CD4-positive, alpha-beta T cell treated with Interleukin-10 for 1 hour (primary cell): Measurements from ENCODE around the gene AMZ1.

ENCODE experiments used
- DNase-seq: peaks from one replicate; pipeline ENCODE4 v3.0.0-alpha.2; 2020

AMZ1 gene, protein sequence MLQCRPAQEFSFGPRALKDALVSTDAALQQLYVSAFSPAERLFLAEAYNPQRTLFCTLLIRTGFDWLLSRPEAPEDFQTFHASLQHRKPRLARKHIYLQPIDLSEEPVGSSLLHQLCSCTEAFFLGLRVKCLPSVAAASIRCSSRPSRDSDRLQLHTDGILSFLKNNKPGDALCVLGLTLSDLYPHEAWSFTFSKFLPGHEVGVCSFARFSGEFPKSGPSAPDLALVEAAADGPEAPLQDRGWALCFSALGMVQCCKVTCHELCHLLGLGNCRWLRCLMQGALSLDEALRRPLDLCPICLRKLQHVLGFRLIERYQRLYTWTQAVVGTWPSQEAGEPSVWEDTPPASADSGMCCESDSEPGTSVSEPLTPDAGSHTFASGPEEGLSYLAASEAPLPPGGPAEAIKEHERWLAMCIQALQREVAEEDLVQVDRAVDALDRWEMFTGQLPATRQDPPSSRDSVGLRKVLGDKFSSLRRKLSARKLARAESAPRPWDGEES

GRCh38 chr7:2687881-2688318 lies at the start of gene AMZ1:
Gene AMZ1, plus strand, starts transcription at chr7:2688202. Its CDS starts 12,250 bp downstream, at chr7:2700452.
- DNase-seq: no peak

DNA sequence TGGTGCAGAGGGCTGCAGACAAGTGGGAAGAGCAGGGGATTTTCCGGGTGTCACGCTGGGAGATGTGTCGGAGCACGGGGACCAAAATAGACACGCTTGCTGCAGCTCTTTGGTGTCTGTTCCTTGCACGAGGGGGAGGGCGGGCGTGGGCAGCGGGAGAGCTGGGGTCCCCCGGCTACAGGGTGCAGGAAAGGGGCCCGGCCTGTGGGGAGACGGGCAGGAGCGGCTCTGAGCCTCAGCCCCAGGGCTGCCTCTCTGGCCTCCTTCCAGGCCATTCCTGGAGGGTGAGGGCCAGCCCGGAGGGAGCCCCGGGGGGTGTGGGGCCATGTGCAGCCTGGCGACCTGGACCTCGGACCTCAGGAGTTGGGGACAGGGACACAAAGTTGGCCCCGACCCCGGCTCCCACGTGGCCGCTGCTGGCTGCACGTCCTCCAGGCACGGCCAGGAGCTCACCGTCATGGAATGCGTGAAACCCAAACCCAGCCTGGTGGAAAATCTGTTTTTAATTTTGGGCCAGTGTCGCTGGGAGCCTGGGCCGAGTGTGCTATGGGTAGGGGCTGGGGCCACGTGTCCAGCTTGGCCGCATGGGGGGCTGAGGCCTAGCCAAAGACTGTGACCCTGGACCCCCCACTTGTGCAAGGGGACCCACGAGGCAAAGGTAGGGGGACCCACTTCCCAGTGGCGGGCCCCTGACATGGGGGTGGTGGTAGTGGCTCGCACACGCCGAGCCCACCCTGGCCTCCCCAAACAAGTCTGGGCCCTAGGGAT lies 49.6 kb upstream of the AMZ1 start:
- DNase-seq: no peak

DNA sequence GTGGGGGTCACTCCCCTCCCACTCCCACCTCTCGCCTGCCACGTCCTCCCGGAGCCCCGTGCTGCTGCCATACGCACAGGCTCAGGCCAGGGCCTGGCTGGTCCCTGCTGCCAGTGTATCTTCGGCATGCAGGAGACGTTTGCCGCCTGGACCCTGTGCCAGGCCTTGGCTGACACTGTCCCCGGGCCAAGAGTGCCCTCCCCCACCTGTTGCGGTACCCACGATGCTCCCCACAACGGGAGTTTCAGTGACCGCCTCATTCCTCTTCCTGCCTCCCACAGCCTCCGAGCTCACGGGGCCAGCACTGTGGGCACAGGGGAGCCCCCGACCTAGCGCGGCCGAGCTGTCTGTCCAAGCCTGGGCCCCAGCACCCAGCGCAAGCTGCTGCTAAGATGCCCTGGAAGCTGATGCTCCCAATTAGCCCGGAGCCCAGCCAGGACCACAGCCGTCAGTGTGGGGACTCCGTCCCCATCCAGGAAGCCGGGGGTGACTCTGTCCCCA lies 48.8 kb upstream of the AMZ1 start:
- DNase-seq: no peak

GRCh38 chr7:2639695-2640481 lies 48.1 kb upstream of the AMZ1 start:
- DNase-seq: no peak

DNA sequence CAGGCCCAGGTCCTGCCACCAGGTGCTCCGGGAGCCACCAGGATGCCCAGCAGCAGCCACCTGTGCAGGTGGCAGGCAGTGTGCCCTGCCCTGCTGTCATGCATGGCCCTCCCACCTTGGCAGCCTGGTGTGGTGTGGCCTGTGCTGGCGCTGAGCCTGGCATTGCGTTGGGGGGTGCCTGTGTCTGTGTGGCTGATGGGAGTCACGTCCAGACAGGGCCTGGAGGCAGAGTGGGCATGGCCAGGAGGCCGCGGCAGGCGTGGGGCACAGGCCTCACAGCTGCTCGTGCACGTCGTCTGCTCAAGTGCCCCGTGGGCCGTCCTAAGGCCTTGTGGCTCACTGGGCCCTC lies 47.5 kb upstream of the AMZ1 start:
- DNase-seq: no peak

GRCh38 chr7:2640846-2641316 lies 47.1 kb upstream of the AMZ1 start:
- DNase-seq: no peak

- DNase-seq: no peak
Observed at GRCh38 chr7:2641406-2642393, 46.3 kb upstream of the AMZ1 start.

DNA sequence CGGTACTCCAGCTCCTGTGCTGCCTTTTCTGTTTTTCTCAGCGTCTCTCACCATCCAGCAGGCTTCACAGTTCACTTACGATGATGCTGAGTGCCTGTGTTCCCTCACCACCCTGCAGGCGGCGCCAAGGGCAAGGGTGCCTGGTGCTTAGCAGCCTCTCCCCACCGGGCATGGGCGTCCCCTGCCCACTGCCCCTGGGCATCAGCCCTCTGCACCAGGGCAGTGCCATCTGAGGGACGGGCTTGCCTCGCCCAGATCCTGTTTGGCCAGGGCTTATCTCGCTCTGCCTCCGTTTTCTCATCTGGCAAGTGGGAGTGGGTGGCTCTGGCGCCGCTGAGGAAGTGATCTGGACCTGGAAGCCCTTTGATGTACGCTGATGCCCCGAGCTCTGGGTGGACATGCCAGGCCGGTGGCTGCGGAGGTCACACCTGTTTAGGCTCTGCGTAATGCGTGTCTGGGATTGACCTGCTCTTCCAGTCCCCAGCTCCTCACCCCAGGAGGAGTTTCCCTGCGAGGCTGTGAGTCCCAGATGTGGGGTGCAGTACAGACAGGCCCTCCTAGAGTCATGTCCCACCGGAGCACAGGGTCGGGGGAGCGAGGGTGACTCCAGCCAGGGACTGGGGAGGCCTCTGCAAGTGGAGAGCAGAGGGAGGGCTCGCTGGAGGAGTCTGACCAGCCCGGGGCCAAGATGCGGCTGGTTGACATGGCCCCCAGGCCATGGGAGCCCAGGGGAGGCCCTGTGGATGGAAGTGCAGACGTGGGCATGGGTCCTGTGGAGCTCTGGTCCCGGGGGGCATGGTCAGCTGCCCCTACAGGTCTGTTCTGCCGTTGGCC lies 44.4 kb upstream of the AMZ1 start:
- no peak for DNase-seq

- no peak for DNase-seq
Observed at GRCh38 chr7:2644220-2644561, 43.8 kb upstream of the AMZ1 start.

GRCh38 chr7:2644562-2645273 lies 43.3 kb upstream of the AMZ1 start:
- DNase-seq: no peak

- peak; percentile 48 for DNase-seq
Observed at GRCh38 chr7:2645274-2645868, 42.6 kb upstream of the AMZ1 start.

- DNase-seq: no peak
Observed at GRCh38 chr7:2646336-2646679, 41.7 kb upstream of the AMZ1 start.

DNA sequence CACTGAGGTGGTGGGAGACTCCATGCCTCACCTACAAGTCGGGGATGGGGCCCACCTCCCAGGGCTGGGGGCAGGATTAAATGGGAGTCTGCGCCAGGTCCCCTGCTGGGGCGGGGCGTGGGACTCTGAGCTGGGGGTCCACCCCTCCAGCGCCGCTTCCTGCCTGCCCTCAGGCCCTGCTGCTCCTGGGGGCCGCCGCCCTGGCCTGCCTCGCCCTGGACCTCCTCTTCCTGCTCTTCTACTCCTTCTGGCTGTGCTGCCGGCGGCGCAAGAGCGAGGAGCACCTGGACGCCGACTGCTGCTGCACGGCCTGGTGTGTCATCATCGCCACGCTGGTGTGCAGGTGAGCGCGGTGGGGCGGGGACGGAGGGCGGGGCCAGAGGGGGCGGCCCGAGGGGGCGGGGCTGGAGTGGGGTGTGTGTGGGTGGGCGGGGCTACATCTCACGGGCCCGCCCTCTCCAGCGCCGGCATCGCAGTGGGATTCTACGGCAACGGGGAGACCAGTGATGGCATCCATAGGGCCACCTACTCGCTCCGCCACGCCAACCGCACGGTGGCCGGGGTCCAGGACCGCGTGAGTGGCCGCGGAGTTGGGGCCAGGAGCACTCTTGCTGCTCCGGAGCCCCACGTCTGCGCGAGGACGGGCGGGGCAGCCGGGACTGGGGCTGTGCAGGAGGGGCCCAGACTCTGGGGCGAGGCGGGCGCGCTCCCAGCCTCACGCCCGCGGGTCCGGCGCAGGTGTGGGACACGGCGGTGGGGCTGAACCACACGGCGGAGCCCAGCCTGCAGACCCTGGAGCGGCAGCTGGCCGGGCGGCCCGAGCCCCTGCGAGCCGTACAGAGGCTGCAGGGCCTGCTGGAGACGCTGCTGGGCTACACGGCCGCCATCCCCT lies 41.1 kb upstream of the AMZ1 start:
- DNase-seq: no peak

- no peak for DNase-seq
Observed at GRCh38 chr7:2647594-2648172, 40.3 kb upstream of the AMZ1 start.

DNA sequence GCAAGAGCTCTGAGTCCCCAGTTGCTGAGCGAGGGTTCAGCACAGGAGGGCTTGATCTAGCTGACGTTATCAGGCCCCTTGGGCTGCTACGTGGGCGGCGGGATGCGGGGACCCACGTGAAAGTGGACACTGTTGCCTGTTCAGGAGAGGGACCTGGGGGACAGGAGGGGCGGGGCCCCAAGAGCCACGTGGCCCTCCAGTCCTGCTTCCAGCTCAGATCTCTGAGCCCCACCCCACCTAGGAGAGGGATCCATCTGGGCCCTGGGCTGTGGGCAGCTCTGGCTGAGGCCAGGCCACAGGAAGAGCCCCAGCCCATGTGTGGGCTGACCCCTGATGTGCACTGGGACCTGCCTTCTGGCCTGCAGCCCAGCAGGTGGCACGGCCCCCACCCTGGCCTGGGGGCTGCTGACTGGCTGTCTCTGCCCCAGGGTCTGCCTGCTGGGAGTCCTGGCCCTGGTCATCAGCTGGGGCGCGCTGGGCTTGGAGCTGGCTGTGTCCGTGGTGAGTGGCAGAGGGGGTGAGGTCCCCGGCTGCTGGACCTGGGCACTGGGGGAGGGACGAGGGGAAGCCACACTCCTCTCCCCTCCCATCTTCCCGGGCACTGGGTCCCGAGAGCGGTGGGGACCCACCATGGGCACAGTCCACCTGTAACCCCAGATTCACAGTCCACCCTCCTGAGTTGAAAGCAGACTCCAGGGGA lies 38.7 kb upstream of the AMZ1 start:
- DNase-seq: no peak

GRCh38 chr7:2649991-2650390 lies 38.0 kb upstream of the AMZ1 start:
- no peak for DNase-seq

- no peak for DNase-seq
Observed at GRCh38 chr7:2650451-2650850, 37.6 kb upstream of the AMZ1 start.

GRCh38 chr7:2651336-2651735 lies 36.7 kb upstream of the AMZ1 start:
- no peak for DNase-seq
